T-helper 1 cell treated with Interleukin-12 subunit alpha and Interleukin-12 subunit beta and Interleukin-4 antibody, amounts not matched to agents 30 μg/mL and 1 μg/mL, for 36 hours (primary cell): ENCODE measurements around the gene HSD3B7.
A peak's percentile ranks its signal among the peaks of the same experiment; 100 is the strongest.

Experiments
- H3K27ac Mint-ChIP-seq: one replicate; pipeline ENCODE4 v1.8.0; 2021; ENCODE audit warnings: mild to moderate bottlenecking, mixed read lengths
- H3K27me3 Mint-ChIP-seq: one replicate; pipeline ENCODE4 v1.8.0; 2021; ENCODE audit warnings: low read depth, mixed read lengths
- H3K36me3 Mint-ChIP-seq: one replicate; pipeline ENCODE4 v1.8.0; 2021; ENCODE audit warnings: low read depth, mixed read lengths
- H3K4me1 Mint-ChIP-seq: one replicate; pipeline ENCODE4 v1.8.0; 2021; ENCODE audit warnings: low read depth, mixed read lengths
- H3K4me3 Mint-ChIP-seq: one replicate; pipeline ENCODE4 v1.8.0; 2021; ENCODE audit warnings: mild to moderate bottlenecking, moderate library complexity, mixed read lengths
- H3K9me3 Mint-ChIP-seq: one replicate; pipeline ENCODE4 v1.8.0; 2021; ENCODE audit warnings: mixed read lengths

The HSD3B7 gene

GRCh38 chr16:31032736-31033708 lies 48.0 kb downstream of the HSD3B7 start, which contains the start of gene STX4:
TSS of gene STX4 (plus strand) at chr16:31033558. CDS start at chr16:31033806, 248 bp downstream.
- peak within 1 kb of the TSS; percentile 87 for H3K27ac Mint-ChIP-seq
- H3K36me3 Mint-ChIP-seq: peaks cover 12% of the 10 kb centered on the region
- no peaks in the 10 kb centered on the region for H3K27me3 Mint-ChIP-seq
- peak within 1 kb of the TSS; percentile 87 for H3K4me3 Mint-ChIP-seq
- H3K4me1 Mint-ChIP-seq: peaks cover 17% of the 10 kb centered on the region
- H3K9me3 Mint-ChIP-seq: no peaks in the 10 kb centered on the region

GRCh38 chr16:31033709-31034492 lies 48.9 kb downstream of the HSD3B7 start:
- Mint-ChIP-seq H3K36me3 (peaks cover 17% of the 10 kb centered on the region), H3K4me1 (peaks cover 17% of the 10 kb centered on the region), H3K9me3 (no peaks in the 10 kb centered on the region), H3K27ac (peak overlapping the region; percentile 87), H3K27me3 (no peaks in the 10 kb centered on the region), H3K4me3 (peak overlapping the region; percentile 87)

- Mint-ChIP-seq H3K4me3 (no peak overlapping the region), H3K36me3 (peaks cover 26% of the 10 kb centered on the region), H3K27me3 (no peaks in the 10 kb centered on the region), H3K9me3 (no peaks in the 10 kb centered on the region), H3K4me1 (peaks cover 15% of the 10 kb centered on the region), H3K27ac (no peak overlapping the region)
These were observed 51.7 kb downstream of the HSD3B7 start for GRCh38 chr16:31036691-31037090.
